HEK293 (cell line): Measurements from ENCODE around the gene PLA2G4B.

Experiments used
- CTCF ChIP-seq: fragments of 450-650 bp; formaldehyde crosslinking; IDR thresholded peaks from 2 replicates; pipeline ENCODE4 v1.5.1; 2016; ENCODE audit warnings: missing biosample characterization, missing genetic modification characterization
- REST ChIP-seq: fragments of 450-650 bp; formaldehyde crosslinking; IDR thresholded peaks from 2 replicates; pipeline ENCODE4 v1.5.1; 2016; ENCODE audit warnings: missing biosample characterization, missing genetic modification characterization
- SP2 ChIP-seq: fragments of 450-650 bp; formaldehyde crosslinking; IDR thresholded peaks from 2 replicates; pipeline ENCODE4 v1.5.1; 2016; ENCODE audit warnings: missing biosample characterization, missing genetic modification characterization
- ZBTB26 ChIP-seq: fragments of 450-650 bp; formaldehyde crosslinking; optimal IDR thresholded peaks from 2 replicates; pipeline ENCODE3; 2016; ENCODE audit warnings: missing biosample characterization, mild to moderate bottlenecking, missing genetic modification characterization
- ZNF335 ChIP-seq: fragments of 450-650 bp; formaldehyde crosslinking; conservative IDR thresholded peaks from 2 replicates; pipeline ENCODE4 v1.5.1; 2016; ENCODE audit warnings: missing biosample characterization, missing genetic modification characterization

GRCh38 chr15:41891946-41892345, 53.3 kb downstream of the PLA2G4B start:
- TF ChIP-seq ZBTB26 (tag by site-specific recombination) (no peak), CTCF (tag by site-specific recombination) (no peak), SP2 (tag by site-specific recombination) (no peak), ZNF335 (no peak), REST (no peak)
